ENCODE measurements around the gene NKX2-4. TPM values are rescaled to one million over a fixed set of nuclear protein-coding genes. Genes with fewer than 3 reads are reported as not detected.

NKX2-4 gene
- total and polyA plus RNA-seq, 9 of the 15 experiments (the other 6 are each of a cell fraction or from before 2014, with no cell fraction given): not detected

DNA sequence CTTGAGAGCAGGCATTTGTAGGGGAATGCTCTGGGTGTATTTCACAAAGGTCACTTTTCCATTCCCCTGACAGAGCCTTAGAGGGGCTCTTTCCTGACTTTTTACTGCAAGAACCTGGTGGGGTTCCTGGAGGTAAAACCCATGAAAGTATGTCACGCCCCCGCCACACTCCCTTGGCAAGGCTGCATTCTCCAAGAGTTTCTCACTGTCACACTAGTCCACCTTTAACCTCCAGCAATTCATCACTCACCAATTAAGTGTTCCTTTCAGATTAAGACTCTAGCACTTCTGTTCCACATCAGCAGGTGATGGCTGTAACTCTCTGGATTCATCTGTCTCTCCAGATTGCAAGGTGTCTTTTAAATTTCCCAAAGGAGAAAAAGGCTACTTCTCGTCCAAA lies 32.7 kb upstream of the NKX2-4 start:
- Histone ChIP-seq H3K27ac (ENCODE audit: extremely low read depth, low read depth, low read length) (no peak overlapping the region), H3K9ac (ENCODE audit: insufficient read depth in 1 of 2, low read depth in 2 of 2, low read length in 2 of 2) (no peak overlapping the region), H3K79me2 (ENCODE audit: control insufficient read depth, insufficient read depth, low read length) (no peaks in the 10 kb centered on the region), H3K36me3 (ENCODE audit: control insufficient read depth, insufficient read depth, low read length) (no peaks in the 10 kb centered on the region), H3K4me3 (no peak overlapping the region), H3K4me2 (ENCODE audit: insufficient read depth, low read length) (no peak overlapping the region), H3K9me3 (replicated peaks; ENCODE audit: control insufficient read depth, insufficient read depth, low read depth, low read length) (no peaks in the 10 kb centered on the region), H3K9me1 (ENCODE audit: control insufficient read depth, insufficient read depth, low read length) (no peaks in the 10 kb centered on the region), H4K20me1 (replicated peaks; ENCODE audit: control insufficient read depth, insufficient read depth, low read length) (no peaks in the 10 kb centered on the region), H2AFZ (ENCODE audit: low read depth, low read length) (no peak overlapping the region), H3K27me3 (ENCODE audit: control insufficient read depth in 2 of 2, insufficient read depth in 2 of 2, low read length in 2 of 2) (no peaks in the 10 kb centered on the region; a peak in 1 of 5 replicates), H3K4me1 (replicated peaks in 1 of 2; ENCODE audit: control insufficient read depth in 2 of 2, insufficient read depth in 2 of 2, low read length in 2 of 2) (no peaks in the 10 kb centered on the region)
- WGBS (ENCODE audit: insufficient coverage, low coverage, missing lambda C conversion rate): 0% methylated on average over 1 of the region's 3 CpGs
- in situ Hi-C loops (cut with MboI) (no loop called here), intact Hi-C loops (cut with micrococcal nuclease) (no loop called here)
- ChIA-PET CTCF (ENCODE audit: low intra/inter-chr PET ratio) (no interaction called here), POLR2A (no interaction called here)
- TF ChIP-seq U2AF1 (optimal IDR thresholded peaks at IDR 0.05; ENCODE audit: low read depth, low read length) (no peak), ZSCAN32 (CRISPR knock-in tag; IDR thresholded peaks at IDR 0.05) (no peak), CBFA2T2 (conservative IDR thresholded peaks at IDR 0.05) (no peak), ZNF134 (CRISPR knock-in tag; conservative IDR thresholded peaks at IDR 0.05) (no peak), ZNF507 (tag; conservative IDR thresholded peaks at IDR 0.05) (no peak), MXI1 (IDR thresholded peaks at IDR 0.05; ENCODE audit: low read depth, low read length) (no peak), ATF1 (CRISPR knock-in tag; IDR thresholded peaks at IDR 0.05) (no peak), ATF1 (tag; IDR thresholded peaks at IDR 0.05) (no peak), PHB2 (IDR thresholded peaks at IDR 0.05; ENCODE audit: low read depth) (no peak), SMAD4 (CRISPR knock-in tag; conservative IDR thresholded peaks at IDR 0.05) (no peak), MAFF (IDR thresholded peaks at IDR 0.05; ENCODE audit: low read length) (no peak), PHB (CRISPR knock-in tag; IDR thresholded peaks at IDR 0.05) (no peak), ZNF583 (CRISPR knock-in tag; IDR thresholded peaks at IDR 0.05) (no peak)
- TF ChIP-seq, protein P1, sequence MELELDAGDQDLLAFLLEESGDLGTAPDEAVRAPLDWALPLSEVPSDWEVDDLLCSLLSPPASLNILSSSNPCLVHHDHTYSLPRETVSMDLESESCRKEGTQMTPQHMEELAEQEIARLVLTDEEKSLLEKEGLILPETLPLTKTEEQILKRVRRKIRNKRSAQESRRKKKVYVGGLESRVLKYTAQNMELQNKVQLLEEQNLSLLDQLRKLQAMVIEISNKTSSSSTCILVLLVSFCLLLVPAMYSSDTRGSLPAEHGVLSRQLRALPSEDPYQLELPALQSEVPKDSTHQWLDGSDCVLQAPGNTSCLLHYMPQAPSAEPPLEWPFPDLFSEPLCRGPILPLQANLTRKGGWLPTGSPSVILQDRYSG (tag; conservative IDR thresholded peaks at IDR 0.05; ENCODE audit: low read depth): no peak
- TF ChIP-seq, protein P2, sequence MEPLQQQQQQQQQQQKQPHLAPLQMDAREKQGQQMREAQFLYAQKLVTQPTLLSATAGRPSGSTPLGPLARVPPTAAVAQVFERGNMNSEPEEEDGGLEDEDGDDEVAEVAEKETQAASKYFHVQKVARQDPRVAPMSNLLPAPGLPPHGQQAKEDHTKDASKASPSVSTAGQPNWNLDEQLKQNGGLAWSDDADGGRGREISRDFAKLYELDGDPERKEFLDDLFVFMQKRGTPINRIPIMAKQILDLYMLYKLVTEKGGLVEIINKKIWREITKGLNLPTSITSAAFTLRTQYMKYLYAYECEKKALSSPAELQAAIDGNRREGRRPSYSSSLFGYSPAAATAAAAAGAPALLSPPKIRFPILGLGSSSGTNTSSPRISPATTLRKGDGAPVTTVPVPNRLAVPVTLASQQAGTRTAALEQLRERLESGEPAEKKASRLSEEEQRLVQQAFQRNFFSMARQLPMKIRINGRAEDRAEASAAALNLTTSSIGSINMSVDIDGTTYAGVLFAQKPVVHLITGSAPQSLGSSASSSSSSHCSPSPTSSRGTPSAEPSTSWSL (CRISPR knock-in tag; IDR thresholded peaks at IDR 0.05; ENCODE audit: borderline replicate concordance): no peak
- TF ChIP-seq, protein P3, sequence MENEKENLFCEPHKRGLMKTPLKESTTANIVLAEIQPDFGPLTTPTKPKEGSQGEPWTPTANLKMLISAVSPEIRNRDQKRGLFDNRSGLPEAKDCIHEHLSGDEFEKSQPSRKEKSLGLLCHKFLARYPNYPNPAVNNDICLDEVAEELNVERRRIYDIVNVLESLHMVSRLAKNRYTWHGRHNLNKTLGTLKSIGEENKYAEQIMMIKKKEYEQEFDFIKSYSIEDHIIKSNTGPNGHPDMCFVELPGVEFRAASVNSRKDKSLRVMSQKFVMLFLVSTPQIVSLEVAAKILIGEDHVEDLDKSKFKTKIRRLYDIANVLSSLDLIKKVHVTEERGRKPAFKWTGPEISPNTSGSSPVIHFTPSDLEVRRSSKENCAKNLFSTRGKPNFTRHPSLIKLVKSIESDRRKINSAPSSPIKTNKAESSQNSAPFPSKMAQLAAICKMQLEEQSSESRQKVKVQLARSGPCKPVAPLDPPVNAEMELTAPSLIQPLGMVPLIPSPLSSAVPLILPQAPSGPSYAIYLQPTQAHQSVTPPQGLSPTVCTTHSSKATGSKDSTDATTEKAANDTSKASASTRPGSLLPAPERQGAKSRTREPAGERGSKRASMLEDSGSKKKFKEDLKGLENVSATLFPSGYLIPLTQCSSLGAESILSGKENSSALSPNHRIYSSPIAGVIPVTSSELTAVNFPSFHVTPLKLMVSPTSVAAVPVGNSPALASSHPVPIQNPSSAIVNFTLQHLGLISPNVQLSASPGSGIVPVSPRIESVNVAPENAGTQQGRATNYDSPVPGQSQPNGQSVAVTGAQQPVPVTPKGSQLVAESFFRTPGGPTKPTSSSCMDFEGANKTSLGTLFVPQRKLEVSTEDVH (IDR thresholded peaks at IDR 0.05; ENCODE audit: low read depth, partially characterized antibody): no peak
- BruUV-seq (replicated peaks): no TSS peak
- FAIRE-seq: no peak
- DNase-seq (ENCODE audit: extremely low read depth in 1 of 4, low spot score in 3 of 4): no peak
- ATAC-seq: no peak
